NCI-H69 (cell line): ENCODE results near the gene ANGPT4.

Source experiments
- DNase-seq: peaks from one replicate; lab custom pipeline; 2025; lab: John Stamatoyannopoulos, UW

The ANGPT4 gene

GRCh38 chr20:940926-941325 is 24.8 kb upstream of the ANGPT4 start:
- DNase-seq: no peak

- DNase-seq: no peak
Observed at GRCh38 chr20:939606-940005, 23.5 kb upstream of the ANGPT4 start.

GRCh38 chr20:934186-934840 is 18.2 kb upstream of the ANGPT4 start:
- no peak for DNase-seq

GRCh38 chr20:933029-933428 is 16.9 kb upstream of the ANGPT4 start:
- no peak for DNase-seq

DNA sequence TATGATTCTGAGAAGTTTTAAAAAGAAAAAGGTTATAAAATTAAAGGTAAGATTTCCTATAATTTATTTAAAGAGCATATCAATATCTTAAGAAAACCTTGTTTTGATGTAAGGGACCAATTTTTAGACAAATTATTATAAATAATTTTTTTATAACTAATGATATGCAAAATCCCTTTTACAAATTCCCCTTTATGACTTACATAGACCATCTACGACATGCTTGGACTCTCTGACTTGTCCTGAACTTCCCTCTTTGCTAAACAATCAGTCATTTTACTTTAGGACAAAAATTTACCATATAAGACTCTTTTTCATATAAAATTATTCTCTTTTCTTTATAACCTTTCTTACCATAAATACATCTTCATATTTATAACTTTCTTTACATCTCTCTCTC is 15.3 kb upstream of the ANGPT4 start:
- DNase-seq: peak; percentile 36

- DNase-seq: no peak
Observed at GRCh38 chr20:926670-927069, 10.5 kb upstream of the ANGPT4 start.

DNA sequence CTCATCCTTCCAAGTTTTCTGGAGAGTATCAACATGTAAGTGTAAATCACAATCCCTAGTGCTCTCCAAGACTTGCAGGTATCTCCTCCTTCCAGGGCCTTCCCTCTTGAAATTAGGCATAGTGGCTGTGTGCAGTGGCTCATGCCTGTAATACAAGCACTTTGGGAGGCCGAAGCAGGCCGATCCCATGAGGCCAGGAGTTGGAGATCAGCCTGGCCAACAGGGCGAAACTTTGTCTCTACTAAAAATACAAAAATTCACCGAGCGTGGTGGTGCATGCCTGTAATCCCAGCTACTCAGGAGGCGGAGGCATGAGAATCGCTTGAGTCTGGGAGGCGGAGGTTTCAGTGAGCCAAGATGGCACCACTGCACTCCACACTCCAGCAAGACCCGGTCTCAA is 9.4 kb upstream of the ANGPT4 start:
- no peak for DNase-seq

DNA sequence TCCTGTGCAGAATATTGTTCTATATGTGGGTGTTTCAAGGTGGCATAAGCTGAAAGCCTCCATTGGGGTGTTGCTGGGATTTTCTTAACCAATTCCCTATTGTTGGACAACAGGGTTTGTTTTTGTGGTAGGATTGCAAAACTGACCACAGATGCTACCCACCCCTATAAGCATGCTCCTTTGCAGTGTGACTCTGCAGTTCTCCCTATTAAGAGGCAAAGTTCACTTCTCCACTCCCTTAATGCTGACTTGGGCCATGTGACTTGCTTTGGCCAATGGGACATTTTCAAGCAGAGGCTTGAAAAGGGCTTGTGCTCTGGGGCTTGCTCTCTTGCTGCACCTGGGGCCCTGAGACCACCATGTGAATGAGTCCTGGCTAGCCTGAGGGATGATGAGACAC is 8.5 kb upstream of the ANGPT4 start:
- no peak for DNase-seq

DNA sequence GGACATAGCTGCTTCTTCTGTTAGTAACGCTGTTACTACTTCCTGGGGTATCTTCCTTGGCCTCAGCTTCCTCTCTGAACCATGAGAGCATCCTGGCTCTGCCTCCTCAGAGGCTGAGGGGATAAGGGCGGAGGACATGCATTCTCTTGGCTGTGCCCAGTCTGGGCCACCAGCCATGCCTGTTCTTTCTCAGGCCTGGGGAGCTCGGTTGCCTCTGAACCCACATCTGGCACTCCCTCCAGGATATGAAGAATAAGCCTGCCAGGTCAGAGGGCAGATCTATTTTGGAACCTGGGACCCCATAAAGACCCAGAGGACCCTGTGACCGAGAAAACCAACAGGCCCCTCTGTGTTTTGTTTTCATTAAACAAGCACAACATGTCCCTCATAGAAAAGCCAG is 6.6 kb upstream of the ANGPT4 start:
- DNase-seq: no peak

- no peak for DNase-seq
Observed at GRCh38 chr20:921068-921467, 4.9 kb upstream of the ANGPT4 start.

- no peak for DNase-seq
Observed at GRCh38 chr20:920311-920710, 4.2 kb upstream of the ANGPT4 start.

- no peak for DNase-seq
Observed at GRCh38 chr20:919491-919916, 3.4 kb upstream of the ANGPT4 start.

GRCh38 chr20:917416-917815 is 1.3 kb upstream of the ANGPT4 start:
- DNase-seq: peak; percentile 17

DNA sequence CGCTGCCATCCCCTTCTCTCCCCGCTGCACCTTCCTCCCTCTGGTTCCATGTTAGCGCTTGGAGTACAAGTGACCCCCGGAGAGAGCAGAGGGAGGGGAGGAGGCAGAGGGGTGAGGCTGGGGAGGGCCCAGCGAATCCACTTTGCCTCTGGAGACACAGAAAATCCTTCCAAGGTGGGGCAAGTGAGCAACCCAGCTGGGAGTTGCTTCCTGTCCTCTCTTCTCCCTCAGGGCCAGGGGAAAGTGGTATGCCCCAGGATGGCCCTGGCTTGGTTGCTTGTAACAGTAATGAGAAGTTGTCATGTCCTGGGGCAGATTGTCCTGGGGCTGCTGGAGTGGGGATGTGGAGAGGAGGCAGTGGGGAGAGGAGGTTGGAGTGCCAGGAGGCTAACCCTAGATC is 691 bp upstream of the ANGPT4 start:
- DNase-seq: peak; percentile 12

DNA sequence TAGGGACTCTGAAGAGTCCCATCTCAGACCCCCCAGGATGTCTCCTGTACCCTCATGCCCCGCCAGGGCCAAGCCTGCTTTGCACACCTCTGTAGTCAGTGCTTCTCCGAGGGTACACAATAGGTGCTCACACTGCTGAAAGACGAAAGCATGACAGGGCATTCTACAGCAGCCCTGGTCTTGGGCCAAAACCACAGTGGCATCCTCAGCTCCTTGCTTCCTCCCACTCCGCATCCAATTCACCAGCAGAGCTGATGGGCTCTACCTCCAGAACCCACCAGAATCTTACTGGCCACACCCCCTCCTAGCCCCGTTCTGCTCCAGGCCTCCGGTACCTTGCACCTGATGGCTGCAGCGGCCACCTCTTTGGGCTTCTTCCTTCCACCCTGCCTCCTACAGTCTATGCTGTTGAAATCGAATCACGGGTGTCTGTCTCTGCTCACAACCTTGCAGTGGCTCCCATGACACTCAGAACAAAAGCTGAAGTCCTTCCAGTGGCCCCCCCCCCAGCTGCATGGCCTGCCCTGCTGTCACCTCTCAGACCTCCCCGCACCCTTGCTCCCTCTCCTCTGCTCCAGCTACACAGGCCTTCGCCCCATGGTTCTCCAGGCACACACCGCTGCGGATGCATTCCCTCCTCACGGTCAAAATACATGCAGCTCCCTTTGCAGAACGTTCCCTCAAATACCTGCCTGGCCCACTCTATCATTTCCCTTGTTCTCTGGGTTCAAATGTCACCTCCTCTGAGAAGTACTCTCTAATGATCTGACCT is 1.2 kb downstream of the ANGPT4 start:
- no peak for DNase-seq

- no peak for DNase-seq
Observed at GRCh38 chr20:913306-913849, 2.8 kb downstream of the ANGPT4 start.

- peak; percentile 32 for DNase-seq
Observed at GRCh38 chr20:911882-912600, 4.1 kb downstream of the ANGPT4 start.

GRCh38 chr20:910870-911770 is 5.0 kb downstream of the ANGPT4 start:
- DNase-seq: no peak

GRCh38 chr20:910132-910869 is 5.8 kb downstream of the ANGPT4 start:
- DNase-seq: no peak

DNA sequence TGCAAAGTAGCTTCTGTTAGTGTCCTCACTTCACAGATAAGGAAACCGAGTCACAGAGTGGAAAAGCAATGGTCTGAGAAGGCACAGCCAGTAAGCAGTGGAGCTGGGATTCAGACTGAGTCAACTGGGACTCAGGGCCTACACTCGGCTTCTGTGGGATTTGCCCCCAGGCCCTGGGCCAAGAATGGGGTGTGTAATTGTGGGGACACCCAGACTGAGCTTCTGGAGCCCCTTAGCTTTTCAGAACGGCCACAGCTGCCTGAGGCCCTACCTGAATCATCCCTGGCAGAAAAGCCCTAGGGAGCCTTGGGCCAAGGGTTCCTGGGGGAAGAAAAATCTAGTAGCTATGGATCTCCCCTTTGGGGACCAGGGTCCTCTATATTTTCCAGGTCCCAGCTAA is 6.5 kb downstream of the ANGPT4 start:
- DNase-seq: no peak

DNA sequence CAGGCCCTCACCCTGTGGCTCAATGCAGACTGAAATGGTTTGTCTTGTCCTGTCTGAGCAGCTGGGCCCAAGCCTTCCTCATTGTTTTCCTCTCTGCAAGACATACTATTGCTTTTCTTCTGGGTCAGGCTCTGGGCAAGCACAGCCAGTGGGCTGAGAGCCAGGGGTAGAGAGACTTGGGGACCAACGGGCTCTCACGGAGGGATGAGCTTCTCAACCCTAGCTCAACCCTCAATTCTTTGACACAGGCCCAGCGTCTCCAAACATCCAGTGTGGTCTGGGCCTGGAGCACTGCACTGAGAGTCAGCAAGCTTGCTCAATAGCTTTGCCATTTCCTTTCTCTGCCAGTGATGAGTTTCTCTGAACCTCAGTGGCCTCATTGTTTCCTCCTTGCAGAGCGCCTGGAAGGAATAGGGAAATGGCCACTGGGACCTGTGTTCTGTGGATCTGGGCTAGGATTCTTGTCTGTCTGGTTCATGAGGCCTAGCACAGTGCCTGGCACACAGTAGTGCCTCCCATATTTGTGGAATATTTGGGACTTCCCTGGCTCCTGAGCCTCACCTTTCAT is 9.3 kb downstream of the ANGPT4 start:
- no peak for DNase-seq
